ENCODE data around the gene NDOR1. TPM values are rescaled to one million over a fixed set of nuclear protein-coding genes. Genes with fewer than 3 reads are reported as not detected.
"Not testable (repeated sequence)": the region's sequence is repeated elsewhere in the genome, so short reads cannot be mapped to it uniquely, and the experiment has no call there.

NDOR1 gene
- total RNA-seq, 3 donors from 2014 or later (not counting 1 experiment from before 2014, with no cell fraction given): 31.1 to 36.0 (median 31.9) TPM

- no peak for ATAC-seq
- Mint-ChIP-seq H3K36me3 (no peaks in the 10 kb centered on the region), H3K4me1 (peaks cover 0 to 6% of the 10 kb centered on the region in 2 donors), H3K9me3 (no peaks in the 10 kb centered on the region), H3K27me3 (ENCODE audit: low read depth in 2 of 2) (no peaks in the 10 kb centered on the region), H3K4me3 (peak overlapping the region; percentile 88), H3K27ac (no peak overlapping the region)
- Histone ChIP-seq H3K9me3 (ENCODE audit: control insufficient read depth, insufficient read depth, low read length) (no peaks in the 10 kb centered on the region), H3K36me3 (ENCODE audit: control insufficient read depth, insufficient read depth, low read length) (peaks cover 11% of the 10 kb centered on the region), H3K4me1 (ENCODE audit: control insufficient read depth, insufficient read depth, low read length) (peaks cover 25% of the 10 kb centered on the region), H3K4me3 (ENCODE audit: low read length) (no peak overlapping the region), H3K27ac (ENCODE audit: low read length) (no peak overlapping the region), H3K27me3 (ENCODE audit: control insufficient read depth, insufficient read depth, low read length) (no peaks in the 10 kb centered on the region)
- intact Hi-C loops (cut with micrococcal nuclease): no loop called here
- 95% methylated on average over 15 of the region's 15 CpGs for WGBS (ENCODE audit: insufficient coverage)
- TF ChIP-seq, protein P1, sequence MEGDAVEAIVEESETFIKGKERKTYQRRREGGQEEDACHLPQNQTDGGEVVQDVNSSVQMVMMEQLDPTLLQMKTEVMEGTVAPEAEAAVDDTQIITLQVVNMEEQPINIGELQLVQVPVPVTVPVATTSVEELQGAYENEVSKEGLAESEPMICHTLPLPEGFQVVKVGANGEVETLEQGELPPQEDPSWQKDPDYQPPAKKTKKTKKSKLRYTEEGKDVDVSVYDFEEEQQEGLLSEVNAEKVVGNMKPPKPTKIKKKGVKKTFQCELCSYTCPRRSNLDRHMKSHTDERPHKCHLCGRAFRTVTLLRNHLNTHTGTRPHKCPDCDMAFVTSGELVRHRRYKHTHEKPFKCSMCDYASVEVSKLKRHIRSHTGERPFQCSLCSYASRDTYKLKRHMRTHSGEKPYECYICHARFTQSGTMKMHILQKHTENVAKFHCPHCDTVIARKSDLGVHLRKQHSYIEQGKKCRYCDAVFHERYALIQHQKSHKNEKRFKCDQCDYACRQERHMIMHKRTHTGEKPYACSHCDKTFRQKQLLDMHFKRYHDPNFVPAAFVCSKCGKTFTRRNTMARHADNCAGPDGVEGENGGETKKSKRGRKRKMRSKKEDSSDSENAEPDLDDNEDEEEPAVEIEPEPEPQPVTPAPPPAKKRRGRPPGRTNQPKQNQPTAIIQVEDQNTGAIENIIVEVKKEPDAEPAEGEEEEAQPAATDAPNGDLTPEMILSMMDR (IDR thresholded peaks at IDR 0.05): no peak
- no peak for DNase-seq
These were observed 50.9 kb downstream of the NDOR1 start for GRCh38 chr9:137256362-137256761.

GRCh38 chr9:137256856-137257255 lies 51.4 kb downstream of the NDOR1 start:
- peaks cover 25% of the 10 kb centered on the region for H3K4me1 ChIP-seq (ENCODE audit: control insufficient read depth, insufficient read depth, low read length)
- WGBS (ENCODE audit: insufficient coverage): 95% methylated on average over 15 of the region's 15 CpGs
- H3K4me3 Mint-ChIP-seq: peak overlapping the region; percentile 88
- DNase-seq (no peak), ATAC-seq (no peak)
- H3K27me3 ChIP-seq (ENCODE audit: control insufficient read depth, insufficient read depth, low read length): no peaks in the 10 kb centered on the region
- no peaks in the 10 kb centered on the region for H3K9me3 Mint-ChIP-seq
- no peaks in the 10 kb centered on the region for H3K36me3 Mint-ChIP-seq
- no peak overlapping the region for H3K27ac Mint-ChIP-seq
- H3K4me3 ChIP-seq (ENCODE audit: low read length): no peak overlapping the region
- no peak overlapping the region for H3K27ac ChIP-seq (ENCODE audit: low read length)
- TF ChIP-seq, protein P1 (IDR thresholded peaks at IDR 0.05): no peak
- peaks cover 11% of the 10 kb centered on the region for H3K36me3 ChIP-seq (ENCODE audit: control insufficient read depth, insufficient read depth, low read length)
- H3K27me3 Mint-ChIP-seq (ENCODE audit: low read depth in 2 of 2): no peaks in the 10 kb centered on the region
- intact Hi-C loops (cut with micrococcal nuclease): no loop called here
- H3K4me1 Mint-ChIP-seq: peaks cover 0 to 11% of the 10 kb centered on the region in 2 donors
- H3K9me3 ChIP-seq (ENCODE audit: control insufficient read depth, insufficient read depth, low read length): no peaks in the 10 kb centered on the region

- H3K27me3 ChIP-seq (ENCODE audit: control insufficient read depth, insufficient read depth, low read length); intact Hi-C loops (cut with micrococcal nuclease); H3K4me3 Mint-ChIP-seq; H3K36me3 Mint-ChIP-seq; ATAC-seq; H3K9me3 Mint-ChIP-seq; H3K27ac ChIP-seq (ENCODE audit: low read length); H3K27me3 Mint-ChIP-seq (ENCODE audit: low read depth in 2 of 2); H3K4me3 ChIP-seq (ENCODE audit: low read length); H3K9me3 ChIP-seq (ENCODE audit: control insufficient read depth, insufficient read depth, low read length); DNase-seq; H3K4me1 ChIP-seq (ENCODE audit: control insufficient read depth, insufficient read depth, low read length); H3K4me1 Mint-ChIP-seq; H3K27ac Mint-ChIP-seq: not testable (repeated sequence)
- 79% methylated on average over 10 of the region's 15 CpGs for WGBS (ENCODE audit: insufficient coverage)
- H3K36me3 ChIP-seq (ENCODE audit: control insufficient read depth, insufficient read depth, low read length): peaks cover 31% of the 10 kb centered on the region
These were observed 56.8 kb downstream of the NDOR1 start for GRCh38 chr9:137262173-137262908.

- Mint-ChIP-seq H3K4me1 (peaks cover 0 to 6% of the 10 kb centered on the region in 2 donors), H3K27ac (no peak overlapping the region), H3K4me3 (no peak overlapping the region), H3K9me3 (no peaks in the 10 kb centered on the region), H3K27me3 (ENCODE audit: low read depth in 2 of 2) (no peaks in the 10 kb centered on the region), H3K36me3 (no peaks in the 10 kb centered on the region)
- ATAC-seq: no peak
- 92% methylated on average over 24 of the region's 24 CpGs for WGBS (ENCODE audit: insufficient coverage)
- no peaks in the 10 kb centered on the region for H3K9me3 ChIP-seq (ENCODE audit: control insufficient read depth, insufficient read depth, low read length)
- TF ChIP-seq, protein P1 (IDR thresholded peaks at IDR 0.05): no peak
- DNase-seq: no peak
- no peak overlapping the region for H3K27ac ChIP-seq (ENCODE audit: low read length)
- H3K27me3 ChIP-seq (ENCODE audit: control insufficient read depth, insufficient read depth, low read length): no peaks in the 10 kb centered on the region
- intact Hi-C loops (cut with micrococcal nuclease): no loop called here
- peaks cover under 1% of the 10 kb centered on the region for H3K4me1 ChIP-seq (ENCODE audit: control insufficient read depth, insufficient read depth, low read length)
- H3K36me3 ChIP-seq (ENCODE audit: control insufficient read depth, insufficient read depth, low read length): peaks cover 33% of the 10 kb centered on the region
- no peak overlapping the region for H3K4me3 ChIP-seq (ENCODE audit: low read length)
These were observed 57.4 kb downstream of the NDOR1 start for GRCh38 chr9:137262909-137263285.
